Endothelial cell of hepatic sinusoid (primary cell): ENCODE results near the gene RUFY1.

ENCODE experiments used
- in situ Hi-C: cut with HindIII; loops from 2 replicates; pipeline ENCODE4 v1.10.0; 2017; ENCODE audit warnings: low sequenced_read_pairs

The RUFY1 gene

DNA sequence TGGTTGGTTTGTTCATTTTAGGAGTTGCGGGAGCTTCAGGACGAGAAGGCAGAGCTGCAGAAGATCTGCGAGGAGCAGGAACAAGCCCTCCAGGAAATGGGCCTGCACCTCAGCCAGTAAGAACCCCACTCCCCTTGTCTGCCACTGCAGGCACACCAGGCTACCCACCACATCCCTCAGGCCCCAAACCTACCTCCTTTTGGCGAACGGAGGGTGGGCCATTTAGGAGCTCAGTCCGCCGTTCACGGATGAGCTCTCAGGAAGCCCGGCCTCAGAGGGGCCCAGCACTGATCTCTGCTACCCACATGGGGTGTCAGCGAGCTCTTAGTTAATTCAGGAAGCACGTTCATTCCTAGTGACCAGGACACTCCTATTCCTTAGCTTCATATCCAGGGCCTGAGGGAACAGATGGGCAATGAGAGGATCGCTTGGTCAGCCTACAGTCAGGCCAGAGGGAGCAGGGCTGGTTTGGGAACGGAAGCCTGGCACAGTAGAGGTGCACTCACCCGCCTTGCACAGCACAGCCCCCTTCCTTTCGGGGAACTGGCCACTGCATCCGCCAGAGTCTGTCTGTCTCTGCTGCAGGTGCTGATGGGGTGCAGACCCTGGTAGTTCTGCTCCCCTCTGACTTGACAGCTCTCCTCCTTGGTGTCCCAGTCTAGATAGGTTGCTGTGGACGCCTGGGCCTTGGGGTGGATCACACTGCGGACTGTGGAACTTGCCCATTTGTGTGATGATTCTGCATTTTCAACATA, 51.7 kb downstream of the RUFY1 start:
- in situ Hi-C loops, result no loop called here

- in situ Hi-C loops, result no loop called here
Observed at GRCh38 chr5:179603308-179603707, 53.0 kb downstream of the RUFY1 start.

GRCh38 chr5:179605026-179605833, 54.9 kb downstream of the RUFY1 start:
- in situ Hi-C loops, result no loop called here

GRCh38 chr5:179606071-179606909, 55.9 kb downstream of the RUFY1 start:
- in situ Hi-C loops, result no loop called here

DNA sequence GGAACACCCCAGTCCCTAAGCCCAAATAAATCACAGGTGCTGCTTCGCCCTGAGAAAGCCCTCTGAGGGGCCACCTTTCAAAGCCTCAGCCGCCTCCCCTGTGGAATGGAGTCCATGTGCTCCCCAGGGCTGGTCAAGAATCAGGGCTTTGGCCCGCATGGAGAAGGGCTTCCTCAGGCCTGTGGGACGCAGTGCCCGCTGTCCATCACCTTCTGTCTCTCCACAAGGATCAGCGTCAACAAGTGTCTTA, 56.5 kb downstream of the RUFY1 start:
- in situ Hi-C loops, result no loop called here

GRCh38 chr5:179607160-179607931, 57.0 kb downstream of the RUFY1 start:
- in situ Hi-C loops, result no loop called here

DNA sequence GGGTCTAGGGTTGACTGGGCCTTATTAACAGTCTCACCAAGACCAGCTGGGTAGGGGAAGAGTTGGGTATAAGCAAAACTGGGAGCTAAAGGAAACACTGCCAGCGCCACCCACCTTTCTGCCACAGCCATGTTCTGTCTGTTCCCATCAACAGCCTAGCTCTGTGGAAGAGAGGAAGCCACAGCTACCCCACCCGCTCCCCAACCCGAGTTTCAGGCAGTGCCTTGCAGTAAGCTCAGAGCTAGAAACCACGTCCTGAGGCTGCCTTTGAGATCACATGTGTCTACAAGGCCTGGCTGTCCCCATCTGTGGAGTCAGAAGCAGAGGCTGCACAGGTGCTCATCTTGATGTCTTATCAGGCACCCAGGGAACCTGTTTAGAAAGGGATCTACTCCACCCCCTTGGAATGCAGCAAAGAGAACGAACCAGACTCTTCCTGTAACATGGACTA, 57.8 kb downstream of the RUFY1 start:
- in situ Hi-C loops, result no loop called here

DNA sequence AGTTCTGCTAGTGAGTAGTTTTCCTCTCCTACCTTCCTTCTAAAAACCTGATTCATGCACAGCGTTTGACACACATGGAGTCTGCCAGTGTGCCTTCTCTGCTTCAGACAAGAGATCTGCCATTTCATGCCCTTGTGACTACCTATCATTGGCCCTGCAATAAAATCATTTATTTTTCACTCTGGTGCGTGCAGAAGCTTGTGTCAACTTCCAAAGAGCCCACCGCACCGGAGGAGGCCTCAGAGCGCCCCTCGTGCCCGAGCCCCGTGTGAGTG, 59.4 kb downstream of the RUFY1 start:
- in situ Hi-C loops, result no loop called here

- in situ Hi-C loops, result no loop called here
Observed at GRCh38 chr5:179610109-179610902, 60.0 kb downstream of the RUFY1 start.

GRCh38 chr5:179610903-179611265, 60.5 kb downstream of the RUFY1 start:
- in situ Hi-C loops, result no loop called here

DNA sequence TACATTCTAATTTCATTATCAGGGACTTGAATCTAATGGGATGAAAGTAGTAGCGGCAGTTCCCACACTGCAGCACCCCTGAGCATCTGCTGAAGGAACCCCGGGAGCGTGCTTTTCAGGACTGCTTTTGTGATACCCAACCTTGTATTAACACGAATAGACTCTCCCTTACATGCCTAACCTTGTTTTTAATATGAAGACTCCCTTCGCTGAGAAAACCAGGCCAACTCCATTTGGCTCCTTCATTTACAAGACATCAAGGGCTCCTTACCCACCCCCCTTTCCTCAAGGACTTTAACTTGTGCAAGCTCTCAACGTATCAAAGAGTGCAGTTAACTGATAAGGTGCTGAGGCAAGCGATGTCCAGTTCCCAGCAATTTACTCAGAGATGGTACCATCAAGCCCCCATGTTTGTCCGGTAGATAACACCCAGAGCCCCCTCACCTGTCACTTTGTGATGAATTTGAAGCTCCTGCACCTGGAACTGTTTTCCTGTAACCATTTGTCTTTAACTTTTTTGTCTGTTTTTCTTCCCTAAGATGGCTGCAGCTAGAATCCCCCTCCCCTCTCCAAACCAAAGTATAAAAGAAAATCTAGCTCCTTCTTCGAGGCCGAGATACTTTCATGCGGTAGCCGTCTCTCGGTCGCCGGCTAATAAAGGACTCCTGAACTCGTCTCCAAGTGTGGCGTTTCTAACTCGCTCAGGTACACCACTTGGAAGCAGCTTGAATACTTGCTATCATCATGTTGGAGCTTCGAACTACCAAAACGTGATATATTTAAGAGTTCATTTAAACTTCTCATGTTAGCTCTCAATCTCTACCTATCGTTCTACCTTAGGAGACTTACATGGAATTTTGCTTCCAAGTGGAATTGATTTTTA, 62.5 kb downstream of the RUFY1 start:
- in situ Hi-C loops, result no loop called here

GRCh38 chr5:179613460-179614071, 63.2 kb downstream of the RUFY1 start:
- in situ Hi-C loops, result no loop called here

GRCh38 chr5:179614745-179615144, 64.4 kb downstream of the RUFY1 start:
- in situ Hi-C loops, result no loop called here

DNA sequence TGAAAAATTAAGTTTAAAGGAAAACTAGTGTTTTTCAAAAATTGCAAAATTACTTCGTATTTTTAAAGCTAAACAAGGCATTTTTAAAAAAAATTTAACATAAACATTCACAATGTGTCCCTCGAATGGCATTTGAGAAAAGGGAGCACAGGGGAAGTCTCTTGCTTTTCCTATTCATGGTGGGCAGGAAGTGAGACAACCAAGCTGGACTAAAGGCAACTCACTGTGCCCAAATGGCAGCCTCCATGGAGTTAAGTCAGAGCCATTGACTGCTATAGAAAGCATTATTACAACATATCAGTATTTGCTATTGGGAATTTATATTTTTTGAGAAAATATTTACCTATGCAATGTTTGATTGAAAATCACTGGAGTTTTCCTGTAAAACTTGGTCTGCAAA, 64.8 kb downstream of the RUFY1 start:
- in situ Hi-C loops, result no loop called here

DNA sequence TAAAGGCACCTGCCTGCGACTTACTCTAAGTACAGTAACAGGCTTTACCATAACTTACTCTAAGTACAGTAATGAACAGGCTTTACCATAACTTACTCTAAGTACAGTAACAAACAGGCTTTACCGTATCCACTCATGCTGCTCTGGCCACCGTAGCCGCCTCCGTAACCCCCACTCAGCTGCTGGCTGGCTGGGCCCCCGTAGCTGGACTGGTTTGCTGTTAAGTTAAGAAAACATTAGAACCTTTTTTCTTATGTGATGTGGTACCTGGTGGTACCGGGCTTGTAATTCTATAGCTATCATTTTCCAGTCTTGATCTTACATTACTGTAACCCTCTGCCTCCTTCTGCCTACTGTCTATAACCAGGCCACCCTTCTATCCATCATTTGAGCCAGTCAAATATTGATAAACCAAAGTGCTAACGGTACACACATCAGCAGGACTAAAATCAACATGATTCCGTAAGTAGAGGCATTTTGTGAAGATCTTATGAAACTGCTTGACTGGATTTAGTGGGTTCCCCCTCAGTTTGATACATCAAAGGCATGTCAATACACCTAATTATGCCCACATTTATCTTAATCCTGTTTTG, 65.7 kb downstream of the RUFY1 start:
- in situ Hi-C loops, result no loop called here

GRCh38 chr5:179617930-179618329, 67.6 kb downstream of the RUFY1 start:
- in situ Hi-C loops, result no loop called here

- in situ Hi-C loops, result no loop called here
Observed at GRCh38 chr5:179618923-179619554, 68.7 kb downstream of the RUFY1 start.

GRCh38 chr5:179619776-179620175, 69.4 kb downstream of the RUFY1 start:
- in situ Hi-C loops, result no loop called here
